Activated effector memory CD4-positive, alpha-beta T cell treated with Interleukin-2 at 50 U/mL for 16 hours (primary cell): ENCODE data around the gene ZFP2.
A peak's percentile ranks its signal among the peaks of the same experiment; 100 is the strongest.
"Not testable (repeated sequence)": the region's sequence is repeated elsewhere in the genome, so short reads cannot be mapped to it uniquely, and the experiment has no call there.

Experiments
- DNase-seq: peaks from one replicate; pipeline ENCODE4 v3.0.0-alpha.2; 2020

Gene ZFP2

GRCh38 chr5:178895615-178896571, at the start of gene ZFP2:
ZFP2 (plus strand) TSS chr5:178895913; CDS start chr5:178931314, 35,401 bp downstream.
- DNase-seq, result peak; percentile 5

DNA sequence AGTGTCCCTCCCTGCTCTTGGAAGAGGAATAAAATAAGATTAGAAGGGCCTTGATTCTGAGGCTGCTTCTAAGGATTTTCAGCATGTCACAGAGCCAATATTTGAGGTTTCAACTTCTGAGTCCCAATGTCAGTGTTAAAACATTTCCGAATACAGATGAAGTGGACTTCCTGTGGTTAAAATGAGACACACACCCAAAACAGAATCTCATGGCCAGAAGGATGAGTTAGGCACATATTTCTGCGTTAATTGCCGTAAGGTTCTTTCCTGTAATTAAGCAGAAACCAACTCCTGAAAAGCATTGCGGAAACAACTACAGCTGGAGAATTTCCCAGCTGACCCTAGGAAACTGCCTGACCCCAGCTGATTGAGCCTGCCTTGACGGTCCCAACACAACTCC, 46.4 kb upstream of the ZFP2 start:
- DNase-seq, result no peak

- no peak for DNase-seq
Measured at GRCh38 chr5:178851951-178852350, 43.8 kb upstream of the ZFP2 start.

- no peak for DNase-seq
Measured at GRCh38 chr5:178854284-178854683, 41.4 kb upstream of the ZFP2 start.

- DNase-seq, result peak; percentile 75
Measured at GRCh38 chr5:178859625-178860521, 35.8 kb upstream of the ZFP2 start, which contains the start of gene ZNF354B. ZNF354B (plus strand) TSS chr5:178859953; CDS start chr5:178861048, 1,095 bp downstream.

GRCh38 chr5:178860615-178861014, 35.1 kb upstream of the ZFP2 start:
- not testable (repeated sequence) for DNase-seq

- no peak for DNase-seq
Measured at GRCh38 chr5:178861627-178862026, 34.1 kb upstream of the ZFP2 start.

DNA sequence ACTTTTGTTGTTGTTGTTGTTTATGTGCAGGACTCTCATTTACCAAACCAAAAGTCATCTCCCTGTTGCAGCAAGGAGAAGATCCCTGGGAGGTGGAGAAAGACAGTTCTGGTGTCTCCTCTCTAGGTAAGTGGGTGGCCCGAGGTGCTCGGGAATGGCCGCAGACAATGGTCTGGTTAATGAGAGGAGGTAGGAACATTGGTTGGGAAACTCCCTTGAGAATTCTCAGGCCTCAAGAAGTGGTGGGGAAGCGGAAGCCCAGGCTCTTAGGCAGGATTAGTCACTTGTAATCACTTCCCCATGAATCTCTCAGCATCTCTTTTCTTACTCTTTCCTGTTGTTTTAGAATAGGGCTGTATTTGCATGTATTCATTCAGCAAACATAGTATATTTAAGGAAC, 28.8 kb upstream of the ZFP2 start:
- no peak for DNase-seq

- no peak for DNase-seq
Measured at GRCh38 chr5:178869577-178869976, 26.1 kb upstream of the ZFP2 start.

GRCh38 chr5:178870411-178870810, 25.3 kb upstream of the ZFP2 start:
- no peak for DNase-seq

DNA sequence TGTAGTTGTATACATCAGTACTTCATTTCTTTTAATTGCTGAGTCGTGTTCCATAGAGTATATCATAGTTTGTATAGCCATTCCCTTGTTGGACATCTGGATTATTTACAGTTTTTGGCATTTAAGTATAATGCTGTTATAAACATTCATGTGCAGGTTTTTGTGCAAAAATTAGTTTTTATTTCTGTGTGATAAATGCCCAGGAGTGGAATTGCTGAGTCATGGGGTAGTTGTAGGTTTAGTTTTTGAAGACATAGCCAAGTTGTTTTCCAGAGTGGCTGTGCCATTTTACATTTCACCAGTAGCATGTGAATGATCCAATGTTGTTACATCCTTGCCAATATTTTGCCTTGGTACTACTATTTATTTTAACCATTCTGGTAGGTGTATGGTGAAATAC, 23.4 kb upstream of the ZFP2 start:
- no peak for DNase-seq

GRCh38 chr5:178883115-178883694, 12.5 kb upstream of the ZFP2 start:
- DNase-seq, result not testable (repeated sequence)

DNA sequence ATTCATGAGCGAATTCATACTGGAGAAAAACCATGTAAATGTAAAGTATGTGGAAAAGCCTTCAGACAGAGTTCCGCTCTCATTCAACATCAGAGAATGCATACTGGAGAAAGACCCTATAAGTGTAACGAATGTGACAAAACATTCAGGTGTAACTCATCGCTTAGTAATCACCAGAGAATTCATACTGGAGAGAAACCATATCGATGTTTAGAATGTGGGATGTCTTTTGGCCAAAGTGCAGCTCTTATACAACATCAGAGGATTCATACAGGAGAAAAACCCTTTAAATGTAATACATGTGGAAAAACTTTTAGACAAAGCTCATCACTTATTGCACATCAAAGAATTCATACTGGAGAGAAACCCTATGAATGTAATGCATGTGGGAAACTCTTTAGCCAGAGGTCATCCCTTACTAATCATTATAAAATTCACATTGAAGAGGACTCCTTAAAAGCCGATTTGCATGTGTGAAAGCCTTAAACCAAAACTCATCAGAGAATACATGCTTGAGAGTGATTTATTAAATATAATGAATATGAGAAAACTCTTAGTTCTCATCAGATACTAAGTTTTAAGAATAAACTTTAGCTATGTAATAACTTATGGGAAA, 11.8 kb upstream of the ZFP2 start:
- no peak for DNase-seq

- DNase-seq, result no peak
Measured at GRCh38 chr5:178899289-178899688, 3.6 kb downstream of the ZFP2 start.

GRCh38 chr5:178902849-178903248, 7.1 kb downstream of the ZFP2 start:
- no peak for DNase-seq

- no peak for DNase-seq
Measured at GRCh38 chr5:178931846-178932760, 36.4 kb downstream of the ZFP2 start.

- DNase-seq, result no peak
Measured at GRCh38 chr5:178940569-178941360, 45.1 kb downstream of the ZFP2 start, which contains the start of gene ZNF454. ZNF454 (plus strand) TSS chr5:178941198; CDS start chr5:178942792, 1,594 bp downstream.

DNA sequence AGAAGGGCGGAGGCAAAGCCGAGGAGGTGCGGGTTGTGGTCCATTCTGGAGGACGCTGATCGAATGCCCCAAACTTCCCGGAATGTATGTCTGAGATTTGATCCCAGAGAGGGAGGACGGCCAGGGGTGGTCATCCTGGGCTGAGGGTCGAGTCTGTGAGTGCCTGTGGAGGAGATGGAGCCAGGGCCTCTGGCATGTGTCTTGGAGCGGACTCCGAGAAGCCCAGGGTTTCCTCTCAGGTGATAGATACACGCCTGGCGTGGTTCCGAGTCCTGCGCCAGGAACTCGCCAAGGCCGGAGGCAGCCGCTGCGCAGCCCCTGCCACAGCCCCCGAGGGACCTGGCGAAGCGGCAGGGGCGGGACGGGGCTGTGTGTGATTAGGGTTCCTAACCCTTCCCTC, 45.6 kb downstream of the ZFP2 start:
- no peak for DNase-seq

- no peak for DNase-seq
Measured at GRCh38 chr5:178965465-178966055, 69.8 kb downstream of the ZFP2 start.

DNA sequence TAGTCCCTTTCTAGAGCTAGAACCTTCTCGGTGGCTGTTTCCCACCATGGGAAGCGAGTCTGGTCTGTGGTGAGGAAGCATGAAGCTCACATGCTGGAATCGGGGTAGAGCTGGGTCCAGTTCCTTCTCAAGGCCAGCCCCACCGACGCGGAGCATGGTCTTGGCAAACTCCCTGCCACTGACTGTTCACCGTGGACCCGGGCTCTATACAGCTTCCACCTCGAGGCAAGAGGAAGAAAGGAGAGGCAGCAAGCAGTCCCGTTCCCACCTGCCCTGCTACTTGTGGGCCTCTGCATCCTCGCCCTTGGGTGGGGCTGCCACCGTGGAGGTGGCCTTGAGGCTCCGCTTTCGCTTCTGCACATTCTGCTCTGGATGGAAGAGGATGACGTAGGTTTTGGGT, 85.7 kb downstream of the ZFP2 start:
- DNase-seq, result no peak
